ENCODE measurements around the gene MDM1.

- TF ChIP-seq CTCF (IDR thresholded peaks at IDR 0.05) (no peak), POLR2A (IDR thresholded peaks at IDR 0.05) (no peak), POLR2AphosphoS5 (IDR thresholded peaks at IDR 0.05) (no peak)
Observed at GRCh38 chr12:68286396-68286795, 45.8 kb downstream of the MDM1 start.

Measured in upper lobe of left lung (tissue), 4 donors.